Mesenchymal stem cell (in vitro differentiated cells and primary cell): Measurements from ENCODE around the gene SLC39A6.
"Not testable (repeated sequence)": the region's sequence is repeated elsewhere in the genome, so short reads cannot be mapped to it uniquely, and the experiment has no call there.

Source experiments
- DNase-seq: peaks from one replicate; pipeline ENCODE4 v3.0.0-alpha.2; 2013
- H2AFZ ChIP-seq: one replicate; pipeline ENCODE4 v1.6.1; 2013; ENCODE audit warnings: low read depth, mild to moderate bottlenecking, control low read depth, inconsistent platforms, low read length, moderate library complexity
- H2AK5ac ChIP-seq: 2 replicates; pipeline ENCODE4 v1.6.1; 2013; ENCODE audit warnings: low read length, moderate library complexity, mild to moderate bottlenecking, inconsistent platforms; ENCODE audit not compliant: severe bottlenecking
- H2BK120ac ChIP-seq: one replicate; pipeline ENCODE4 v1.6.1; 2013; ENCODE audit warnings: low read depth, mild to moderate bottlenecking, inconsistent platforms, low read length, moderate library complexity
- H2BK12ac ChIP-seq, 2 experiments: one replicate each; pipeline ENCODE4 v1.6.1; 2013; ENCODE audit warnings: inconsistent platforms in 2 of 2, low read length in 2 of 2, mild to moderate bottlenecking in 2 of 2, moderate library complexity in 2 of 2, control low read depth in 1 of 2
- H2BK15ac ChIP-seq: one replicate; pipeline ENCODE4 v1.6.1; 2013; ENCODE audit warnings: mild to moderate bottlenecking, low read depth, inconsistent platforms; ENCODE audit not compliant: poor library complexity, severe bottlenecking
- H2BK5ac ChIP-seq: 2 replicates; pipeline ENCODE4 v1.6.1; 2013; ENCODE audit warnings: low read depth, mild to moderate bottlenecking, low read length, control low read depth, inconsistent platforms; ENCODE audit not compliant: poor library complexity, severe bottlenecking
- H3K14ac ChIP-seq, 2 experiments: one replicate each; pipeline ENCODE4 v1.6.1; 2013; ENCODE audit warnings: inconsistent platforms in 2 of 2, low read length in 2 of 2, control low read depth in 1 of 2, mild to moderate bottlenecking in 1 of 2, moderate library complexity in 1 of 2
- H3K18ac ChIP-seq, 2 experiments: one replicate each; pipeline ENCODE4 v1.6.1; 2013; ENCODE audit warnings: inconsistent platforms in 2 of 2, low read length in 2 of 2, control low read depth in 1 of 2, low read depth in 1 of 2, mild to moderate bottlenecking in 1 of 2
- H3K23ac ChIP-seq, 2 experiments: one replicate each; pipeline ENCODE4 v1.6.1; 2013; ENCODE audit warnings: inconsistent platforms in 2 of 2, low read length in 2 of 2, mild to moderate bottlenecking in 2 of 2, moderate library complexity in 2 of 2, control low read depth in 1 of 2
- H3K27ac ChIP-seq: 2 replicates; pipeline ENCODE4 v1.5.1; 2013; ENCODE audit warnings: mild to moderate bottlenecking, moderate library complexity, low read length, control low read depth, inconsistent platforms; ENCODE audit not compliant: poor library complexity, severe bottlenecking
- H3K27me3 ChIP-seq, 2 experiments: 2 replicates each; pipeline versions ENCODE4 v1.6.1 to v1.7.0; 2013; ENCODE audit warnings: low read length in 2 of 2, mild to moderate bottlenecking in 2 of 2, moderate library complexity in 2 of 2, control low read depth in 1 of 2, inconsistent platforms in 1 of 2; ENCODE audit not compliant: control insufficient read depth in 1 of 2, insufficient read depth in 1 of 2
- H3K36me3 ChIP-seq, 2 experiments: 2 replicates each; pipeline versions ENCODE4 v1.6.1 to v1.7.0; 2013; ENCODE audit warnings: low read length in 2 of 2, control low read depth in 1 of 2, inconsistent platforms in 1 of 2, low read depth in 1 of 2, mild to moderate bottlenecking in 1 of 2; ENCODE audit not compliant: insufficient read depth in 2 of 2, control insufficient read depth in 1 of 2
- H3K4ac ChIP-seq, 2 experiments: one replicate each; pipeline ENCODE4 v1.6.1; 2013; ENCODE audit warnings: inconsistent platforms in 2 of 2, low read length in 2 of 2, mild to moderate bottlenecking in 2 of 2, moderate library complexity in 2 of 2, control low read depth in 1 of 2, low read depth in 1 of 2
- H3K4me1 ChIP-seq: 2 replicates; pipeline ENCODE4 v1.6.1; 2013; ENCODE audit warnings: low read depth, low read length, control low read depth; ENCODE audit not compliant: control insufficient read depth, insufficient read depth
- H3K4me2 ChIP-seq: 2 replicates; pipeline ENCODE4 v1.6.1; 2013; ENCODE audit warnings: low read length, mild to moderate bottlenecking, inconsistent platforms; ENCODE audit not compliant: poor library complexity, severe bottlenecking
- H3K4me3 ChIP-seq, 2 experiments: 2 replicates each; pipeline versions ENCODE4 v1.5.1 to v1.7.0; 2013; ENCODE audit warnings: low read length in 2 of 2, mild to moderate bottlenecking in 2 of 2, control low read depth in 1 of 2, low read depth in 1 of 2; ENCODE audit not compliant: insufficient read depth in 1 of 2
- H3K79me1 ChIP-seq: replicated peaks from 2 replicates; pipeline ENCODE4 v1.6.1; 2013; ENCODE audit warnings: mild to moderate bottlenecking, control low read depth, low read length, inconsistent platforms; ENCODE audit not compliant: poor library complexity, severe bottlenecking
- H3K9ac ChIP-seq: 2 replicates; pipeline ENCODE4 v1.7.0; 2013; ENCODE audit warnings: mild to moderate bottlenecking, low read length, moderate library complexity
- H3K9me3 ChIP-seq: 2 replicates; pipeline ENCODE4 v1.7.0; 2013; ENCODE audit warnings: mild to moderate bottlenecking, low read length; ENCODE audit not compliant: control insufficient read depth
- H4K8ac ChIP-seq: one replicate; pipeline ENCODE4 v1.6.1; 2013; ENCODE audit warnings: inconsistent platforms, mild to moderate bottlenecking, low read length, moderate library complexity
- H4K91ac ChIP-seq: one replicate; pipeline ENCODE4 v1.6.1; 2013; ENCODE audit warnings: mild to moderate bottlenecking, low read length, inconsistent platforms
- WGBS: methylation state at CpG from one replicate; pipeline ENCODE4 v1.1.7; 2013; ENCODE audit warnings: mixed read lengths; 5-methylcytosine and 5-hydroxymethylcytosine counted together

The SLC39A6 gene

DNA sequence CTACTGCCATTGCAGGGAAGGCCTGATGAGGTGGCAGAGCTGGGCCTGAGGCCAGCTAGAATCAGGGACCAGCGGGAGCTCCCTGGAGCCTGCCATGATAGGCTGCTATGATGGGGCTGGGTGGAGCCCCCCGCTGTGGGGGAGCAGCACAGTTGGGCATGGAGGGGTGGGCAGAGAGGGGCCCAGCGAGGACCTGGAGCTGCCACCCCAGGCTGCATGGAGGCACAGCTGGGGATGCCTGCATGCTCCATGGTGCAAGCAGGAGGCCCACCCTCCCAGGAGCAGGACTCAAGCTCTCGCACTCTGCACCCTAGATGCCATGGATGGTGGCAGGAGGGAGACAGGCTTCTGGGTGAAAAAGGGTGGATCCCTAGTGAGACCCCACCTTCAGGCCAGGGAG, 43.9 kb downstream of the SLC39A6 start:
- WGBS, result 95% methylated on average over 4 of the region's 4 CpGs
- Histone ChIP-seq H3K27me3 (no peaks in the 10 kb centered on the region), H3K9ac (no peak overlapping the region), H3K79me1 (no peaks in the 10 kb centered on the region), H2BK15ac (no peak overlapping the region), H3K4me2 (no peak overlapping the region), H3K4me3 (no peak overlapping the region), H3K14ac (no peak overlapping the region), H3K23ac (no peak overlapping the region), H3K4ac (no peak overlapping the region), H3K27ac (no peak overlapping the region), H2BK120ac (no peak overlapping the region), H3K9me3 (peaks cover 16% of the 10 kb centered on the region), H2BK5ac (no peak overlapping the region), H3K36me3 (no peaks in the 10 kb centered on the region), H2BK12ac (no peak overlapping the region), H4K8ac (no peak overlapping the region), H3K18ac (no peak overlapping the region), H3K4me1 (peaks cover 5% of the 10 kb centered on the region), H2AK5ac (no peak overlapping the region), H4K91ac (no peak overlapping the region), H2AFZ (no peak overlapping the region)
- DNase-seq, result no peak

DNA sequence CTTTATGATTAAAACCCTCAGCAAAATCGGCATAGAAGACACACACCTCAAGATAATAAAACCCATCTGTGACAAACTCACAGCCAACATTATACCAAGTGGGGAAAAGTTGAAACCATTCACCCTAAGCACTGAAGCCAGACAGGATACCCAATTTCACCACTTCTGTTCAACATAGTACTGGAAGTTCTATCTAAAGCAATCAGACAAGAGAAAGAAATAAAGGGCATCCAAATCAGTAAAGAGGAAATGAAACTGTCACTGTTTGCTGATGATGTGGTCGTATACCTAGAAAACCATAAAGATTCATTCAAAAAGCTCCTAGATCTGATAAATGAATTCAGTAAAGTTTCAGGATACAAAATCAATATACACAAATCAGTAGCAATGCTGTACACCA, 45.4 kb downstream of the SLC39A6 start:
- Histone ChIP-seq H3K18ac (no peak overlapping the region), H3K36me3 (no peaks in the 10 kb centered on the region), H3K9ac (no peak overlapping the region), H2AK5ac (no peak overlapping the region), H3K4me3 (no peak overlapping the region), H4K8ac (no peak overlapping the region), H2AFZ (no peak overlapping the region), H3K4me1 (peaks cover 7% of the 10 kb centered on the region), H3K27ac (no peak overlapping the region), H2BK5ac (no peak overlapping the region), H3K14ac (no peak overlapping the region), H3K4me2 (no peak overlapping the region), H3K4ac (no peak overlapping the region), H3K23ac (no peak overlapping the region), H3K79me1 (no peaks in the 10 kb centered on the region), H2BK120ac (no peak overlapping the region), H2BK12ac (no peak overlapping the region), H2BK15ac (no peak overlapping the region), H3K27me3 (no peaks in the 10 kb centered on the region), H3K9me3 (peaks cover 21% of the 10 kb centered on the region), H4K91ac (no peak overlapping the region)
- DNase-seq, result no peak
- 96% methylated on average over 1 of the region's 2 CpGs for WGBS

GRCh38 chr18:36081118-36081517, 48.0 kb downstream of the SLC39A6 start:
- H3K4me1 ChIP-seq, H2BK15ac ChIP-seq, H3K27ac ChIP-seq, H3K4ac ChIP-seq, DNase-seq, H3K79me1 ChIP-seq, H3K14ac ChIP-seq, H2AFZ ChIP-seq, H2BK5ac ChIP-seq, H3K4me2 ChIP-seq, H3K4me3 ChIP-seq, H3K27me3 ChIP-seq, H2BK12ac ChIP-seq, H4K91ac ChIP-seq, H4K8ac ChIP-seq, H2AK5ac ChIP-seq, H3K18ac ChIP-seq, H2BK120ac ChIP-seq, H3K23ac ChIP-seq, H3K36me3 ChIP-seq, H3K9ac ChIP-seq: not testable (repeated sequence)
- H3K9me3 ChIP-seq, result peaks cover 21% of the 10 kb centered on the region
- 100% methylated on average over 1 of the region's 2 CpGs for WGBS

- no peak overlapping the region for H2AFZ ChIP-seq
- peaks cover 21% of the 10 kb centered on the region for H3K9me3 ChIP-seq
- peak overlapping the region; percentile 73 to 93 for H3K18ac ChIP-seq
- H4K8ac ChIP-seq, result peak overlapping the region; percentile 68
- no peak overlapping the region for H3K14ac ChIP-seq
- H2BK12ac ChIP-seq, result peak overlapping the region; percentile 79 to 83
- no peak overlapping the region for H3K4me3 ChIP-seq
- peak; percentile 92 for DNase-seq
- H3K27ac ChIP-seq, result peak overlapping the region; percentile 85
- no peak overlapping the region for H2AK5ac ChIP-seq
- peak overlapping the region; percentile 67 for H4K91ac ChIP-seq
- no peaks in the 10 kb centered on the region for H3K79me1 ChIP-seq
- peak overlapping the region; percentile 21 for H3K4me2 ChIP-seq
- peak overlapping the region; percentile 73 for H2BK120ac ChIP-seq
- no peak overlapping the region for H2BK5ac ChIP-seq
- H3K9ac ChIP-seq, result no peak overlapping the region
- H3K27me3 ChIP-seq, result no peaks in the 10 kb centered on the region
- WGBS, result 50% methylated on average over 5 of the region's 6 CpGs
- peak overlapping the region in 1 of 2 experiments; percentile 46 for H3K4ac ChIP-seq
- peak overlapping the region; percentile 40 for H2BK15ac ChIP-seq
- H3K36me3 ChIP-seq, result no peaks in the 10 kb centered on the region
- no peak overlapping the region for H3K23ac ChIP-seq
- peaks cover 7% of the 10 kb centered on the region for H3K4me1 ChIP-seq
Measured at GRCh38 chr18:36078751-36079529, 50.2 kb downstream of the SLC39A6 start.
